ENCODE results near the gene CPTP. TPM values are rescaled to one million over a fixed set of nuclear protein-coding genes. Genes with fewer than 3 reads are reported as not detected.

CPTP gene
- total and polyA plus RNA-seq, 2 donors (not counting 1 experiment from before 2014, with no cell fraction given), result 17.1 to 18.8 TPM

DNA sequence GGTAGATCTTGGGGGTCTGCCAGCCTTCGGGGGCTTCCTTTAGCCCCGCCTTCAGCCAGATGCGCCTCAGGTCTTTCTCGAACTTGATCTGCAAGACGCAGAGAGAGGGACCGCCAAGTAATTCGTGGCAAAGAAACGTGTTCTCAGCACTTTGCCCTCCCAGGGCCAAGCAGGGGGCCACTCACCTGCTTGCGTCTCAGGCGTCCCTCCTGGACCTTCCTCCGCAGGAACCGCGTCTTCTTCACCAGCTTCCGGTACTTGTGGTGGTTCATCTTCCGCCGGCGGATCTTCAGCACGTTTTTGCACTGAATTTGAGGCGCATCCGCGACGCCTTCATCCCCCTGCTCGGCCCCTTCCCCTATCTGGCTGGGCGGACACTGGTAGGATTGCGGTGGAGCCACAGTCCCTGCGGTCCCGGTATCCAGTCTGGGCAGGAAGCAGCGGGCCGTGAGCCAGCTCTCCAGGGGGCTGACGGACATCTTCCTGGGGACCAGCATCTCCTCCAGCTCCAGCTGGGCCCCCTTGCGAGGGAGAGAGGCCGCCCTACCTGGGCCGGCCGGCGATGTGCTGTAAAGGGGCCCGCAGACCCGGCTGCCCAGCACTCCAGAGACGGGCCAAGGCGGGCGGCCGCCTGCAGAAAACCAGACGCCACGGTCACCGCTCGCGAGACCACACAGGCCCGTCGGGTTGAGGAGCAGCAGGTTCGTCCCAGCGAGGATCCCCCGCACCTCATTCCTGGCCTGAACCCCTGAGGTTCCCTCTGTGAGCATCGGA, 49.4 kb downstream of the CPTP start:
- Histone ChIP-seq H3K36me3 (replicated peaks in 1 of 2; ENCODE audit: control extremely low read depth in 1 of 2, control insufficient read depth in 1 of 2, extremely low read depth in 1 of 2, insufficient read depth in 2 of 2, low read length in 1 of 2) (peaks cover 0 to 10% of the 10 kb centered on the region in 2 experiments), H3K9me3 (ENCODE audit: control extremely low read depth in 1 of 3, control insufficient read depth in 2 of 3, insufficient read depth in 1 of 3, low read length in 2 of 3) (peaks cover 0 to 3% (median 0%) of the 10 kb centered on the region in 3 donors), H3K9ac (ENCODE audit: low read length) (peak overlapping the region; percentile 81), H3K27ac (ENCODE audit: low read length in 2 of 2) (peak overlapping the region; percentile 75 to 95), H3K79me2 (ENCODE audit: control insufficient read depth, insufficient read depth, low read length) (peaks cover 15% of the 10 kb centered on the region), H4K20me1 (ENCODE audit: control insufficient read depth, insufficient read depth, low read length, poor library complexity, severe bottlenecking) (peaks cover 21% of the 10 kb centered on the region), H3K27me3 (replicated peaks in 1 of 4; ENCODE audit: control extremely low read depth in 1 of 4, control insufficient read depth in 3 of 4, insufficient read depth in 4 of 4, low read length in 3 of 4) (no peaks in the 10 kb centered on the region), H3K4me2 (replicated peaks; ENCODE audit: low read depth, low read length, poor library complexity, severe bottlenecking) (peak overlapping the region; percentile 84), H3K4me3 (ENCODE audit: control extremely low read depth in 1 of 5, extremely low read depth in 1 of 5, insufficient read depth in 1 of 5, low read depth in 2 of 5, low read length in 4 of 5) (peak overlapping the region; percentile 2 to 93 (median 78)), H3K4me1 (ENCODE audit: control insufficient read depth in 2 of 2, insufficient read depth in 2 of 2, low read length in 2 of 2) (peaks cover 19 to 37% of the 10 kb centered on the region in 2 donors), H2AFZ (ENCODE audit: insufficient read depth, low read depth, low read length, poor library complexity, severe bottlenecking) (no peak overlapping the region)
- WGBS (ENCODE audit: insufficient coverage), result 66% methylated on average over 50 of the region's 52 CpGs
- peaks cover 11% of the 10 kb centered on the region for H3K4me1 Mint-ChIP-seq
- intact Hi-C loops (cut with micrococcal nuclease), result no loop called here
- no peaks in the 10 kb centered on the region for H3K27me3 Mint-ChIP-seq
- H3K27ac Mint-ChIP-seq, result peak overlapping the region; percentile 83
- ChIA-PET POLR2A (interaction anchor here (1.5 to 1.9 kb wide), 2 partner anchors 25 to 131 kb away, joined by 7 to 23 read pairs; partner anchors contain the start of gene CCNL2), CTCF (interaction anchor here (1.3 to 3.2 kb wide), 3 partner anchors 25 to 389 kb away, joined by 3 to 15 read pairs (median 3); partner anchors contain the start of gene CCNL2)
- peak overlapping the region; percentile 84 for H3K4me3 Mint-ChIP-seq
- ATAC-seq (ENCODE audit: low read depth) (no peak), DNase-seq (no peak)
- no peaks in the 10 kb centered on the region for H3K9me3 Mint-ChIP-seq (ENCODE audit: insufficient read depth)
- TF ChIP-seq EZH2 (IDR thresholded peaks at IDR 0.05; ENCODE audit: borderline replicate concordance, insufficient read depth, low read depth, low read length, poor library complexity, severe bottlenecking), result no peak
- TF ChIP-seq, protein P1, sequence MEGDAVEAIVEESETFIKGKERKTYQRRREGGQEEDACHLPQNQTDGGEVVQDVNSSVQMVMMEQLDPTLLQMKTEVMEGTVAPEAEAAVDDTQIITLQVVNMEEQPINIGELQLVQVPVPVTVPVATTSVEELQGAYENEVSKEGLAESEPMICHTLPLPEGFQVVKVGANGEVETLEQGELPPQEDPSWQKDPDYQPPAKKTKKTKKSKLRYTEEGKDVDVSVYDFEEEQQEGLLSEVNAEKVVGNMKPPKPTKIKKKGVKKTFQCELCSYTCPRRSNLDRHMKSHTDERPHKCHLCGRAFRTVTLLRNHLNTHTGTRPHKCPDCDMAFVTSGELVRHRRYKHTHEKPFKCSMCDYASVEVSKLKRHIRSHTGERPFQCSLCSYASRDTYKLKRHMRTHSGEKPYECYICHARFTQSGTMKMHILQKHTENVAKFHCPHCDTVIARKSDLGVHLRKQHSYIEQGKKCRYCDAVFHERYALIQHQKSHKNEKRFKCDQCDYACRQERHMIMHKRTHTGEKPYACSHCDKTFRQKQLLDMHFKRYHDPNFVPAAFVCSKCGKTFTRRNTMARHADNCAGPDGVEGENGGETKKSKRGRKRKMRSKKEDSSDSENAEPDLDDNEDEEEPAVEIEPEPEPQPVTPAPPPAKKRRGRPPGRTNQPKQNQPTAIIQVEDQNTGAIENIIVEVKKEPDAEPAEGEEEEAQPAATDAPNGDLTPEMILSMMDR (IDR thresholded peaks at IDR 0.05), result no peak

GRCh38 chr1:1374589-1374928, 50.0 kb downstream of the CPTP start:
- peak overlapping the region; percentile 83 for H3K27ac Mint-ChIP-seq
- H3K9ac ChIP-seq (ENCODE audit: low read length), result peak overlapping the region; percentile 81
- H3K4me2 ChIP-seq (replicated peaks; ENCODE audit: low read depth, low read length, poor library complexity, severe bottlenecking), result peak overlapping the region; percentile 84
- peaks cover 19 to 37% of the 10 kb centered on the region in 2 donors for H3K4me1 ChIP-seq (ENCODE audit: control insufficient read depth in 2 of 2, insufficient read depth in 2 of 2, low read length in 2 of 2)
- H3K9me3 Mint-ChIP-seq (ENCODE audit: insufficient read depth), result no peaks in the 10 kb centered on the region
- peak overlapping the region; percentile 84 for H3K4me3 Mint-ChIP-seq
- peaks cover 0 to 10% of the 10 kb centered on the region in 2 experiments for H3K36me3 ChIP-seq (replicated peaks in 1 of 2; ENCODE audit: control extremely low read depth in 1 of 2, control insufficient read depth in 1 of 2, extremely low read depth in 1 of 2, insufficient read depth in 2 of 2, low read length in 1 of 2)
- peaks cover 0 to 3% (median 0%) of the 10 kb centered on the region in 3 donors for H3K9me3 ChIP-seq (ENCODE audit: control extremely low read depth in 1 of 3, control insufficient read depth in 2 of 3, insufficient read depth in 1 of 3, low read length in 2 of 3)
- H2AFZ ChIP-seq (ENCODE audit: insufficient read depth, low read depth, low read length, poor library complexity, severe bottlenecking), result peak overlapping the region; percentile 81
- intact Hi-C loops (cut with micrococcal nuclease), result no loop called here
- peaks cover 21% of the 10 kb centered on the region for H4K20me1 ChIP-seq (ENCODE audit: control insufficient read depth, insufficient read depth, low read length, poor library complexity, severe bottlenecking)
- TF ChIP-seq EZH2 (IDR thresholded peaks at IDR 0.05; ENCODE audit: borderline replicate concordance, insufficient read depth, low read depth, low read length, poor library complexity, severe bottlenecking), result no peak
- TF ChIP-seq, protein P1 (IDR thresholded peaks at IDR 0.05), result no peak
- DNase-seq (no peak), ATAC-seq (ENCODE audit: low read depth) (no peak)
- H3K27ac ChIP-seq (ENCODE audit: low read length in 2 of 2), result peak overlapping the region; percentile 75 to 95
- no peaks in the 10 kb centered on the region for H3K27me3 ChIP-seq (replicated peaks in 1 of 4; ENCODE audit: control extremely low read depth in 1 of 4, control insufficient read depth in 3 of 4, insufficient read depth in 4 of 4, low read length in 3 of 4)
- H3K27me3 Mint-ChIP-seq, result no peaks in the 10 kb centered on the region
- H3K4me1 Mint-ChIP-seq, result peaks cover 11% of the 10 kb centered on the region
- peaks cover 15% of the 10 kb centered on the region for H3K79me2 ChIP-seq (ENCODE audit: control insufficient read depth, insufficient read depth, low read length)
- ChIA-PET CTCF (interaction anchor here (1.0 to 2.0 kb wide), 10 partner anchors 24 to 356 kb away, joined by 3 to 7 read pairs (median 3); partner anchors contain the start of genes CCNL2 and UBE2J2), POLR2A (interaction anchor here (0.6 to 1.9 kb wide), 7 partner anchors 25 to 343 kb away, joined by 3 to 23 read pairs (median 4); partner anchors contain the start of genes CCNL2 and MRPL20)
- H3K4me3 ChIP-seq (ENCODE audit: control extremely low read depth in 1 of 5, extremely low read depth in 1 of 5, insufficient read depth in 1 of 5, low read depth in 2 of 5, low read length in 4 of 5), result peak overlapping the region; percentile 2 to 93 (median 78)
- under 1% methylated on average over 24 of the region's 24 CpGs for WGBS (ENCODE audit: insufficient coverage)
